Keratinocyte (primary cell): ENCODE data around the gene SGIP1. TPM values are rescaled to one million over a fixed set of nuclear protein-coding genes. Genes with fewer than 3 reads are reported as not detected.

Experiments
- DNase-seq: peaks from one replicate; pipeline ENCODE4 v3.0.0-alpha.2; 2011; ENCODE audit warnings: low read depth, missing footprints, low spot score
- FAIRE-seq: peaks from 2 replicates; lab custom pipeline; 2011; peaks lifted over from hg19 to GRCh38; lab: Jason Lieb, UNC
- H2AFZ ChIP-seq: 2 replicates; pipeline ENCODE4 v1.6.0; 2012; ENCODE audit warnings: low read length, control low read depth, inconsistent platforms; ENCODE audit not compliant: control insufficient read depth
- H3K27ac ChIP-seq: 2 replicates; pipeline ENCODE4 v1.5.1; 2011; ENCODE audit warnings: low read length; ENCODE audit not compliant: control insufficient read depth, insufficient read depth
- H3K27me3 ChIP-seq: 3 replicates; pipeline ENCODE4 v1.6.0; 2011; ENCODE audit warnings: low read length; ENCODE audit not compliant: control insufficient read depth, insufficient read depth; ENCODE audit errors: extremely low read depth
- H3K36me3 ChIP-seq, 2 experiments: 2 replicates in 1 of 2; 3 replicates in 1 of 2; pipeline ENCODE4 v1.5.1; 2011; ENCODE audit warnings: low read length in 2 of 2, mild to moderate bottlenecking in 1 of 2; ENCODE audit not compliant: control insufficient read depth in 2 of 2, insufficient read depth in 2 of 2; ENCODE audit errors: extremely low read depth in 1 of 2
- H3K4me1 ChIP-seq: 3 replicates; pipeline ENCODE4 v1.5.1; 2011; ENCODE audit warnings: low read length; ENCODE audit not compliant: control insufficient read depth, insufficient read depth; ENCODE audit errors: extremely low read depth
- H3K4me2 ChIP-seq: 3 replicates; pipeline ENCODE4 v1.6.0; 2011; ENCODE audit warnings: low read depth, low read length; ENCODE audit not compliant: control insufficient read depth, insufficient read depth; ENCODE audit errors: extremely low read depth
- H3K4me3 ChIP-seq, 3 experiments: fragments of 200-600 bp in 1 of 3; sonication (generic) in 1 of 3; 2 replicates in 2 of 3; 3 replicates in 1 of 3; pipeline ENCODE4 v1.5.1; 2011 to 2016; ENCODE audit warnings: low read length in 3 of 3, mild to moderate bottlenecking in 3 of 3, control low read depth in 2 of 3, inconsistent platforms in 1 of 3, low read depth in 1 of 3, mixed read lengths in 1 of 3, mixed run types in 1 of 3, moderate library complexity in 1 of 3; ENCODE audit not compliant: control insufficient read depth in 2 of 3, insufficient read depth in 2 of 3; ENCODE audit errors: extremely low read depth in 1 of 3
- H3K79me2 ChIP-seq: 2 replicates; pipeline ENCODE4 v1.6.0; 2012; ENCODE audit warnings: low read length; ENCODE audit not compliant: control insufficient read depth, insufficient read depth
- H3K9ac ChIP-seq: 3 replicates; pipeline ENCODE4 v1.6.0; 2011; ENCODE audit warnings: low read length; ENCODE audit not compliant: control insufficient read depth, insufficient read depth; ENCODE audit errors: extremely low read depth
- H3K9me1 ChIP-seq: 3 replicates; pipeline ENCODE4 v1.6.0; 2011; ENCODE audit warnings: low read length; ENCODE audit not compliant: control insufficient read depth, insufficient read depth; ENCODE audit errors: extremely low read depth
- H3K9me3 ChIP-seq: 2 replicates; pipeline ENCODE4 v1.5.1; 2012; ENCODE audit warnings: low read depth, low read length; ENCODE audit not compliant: control insufficient read depth
- H4K20me1 ChIP-seq: 3 replicates; pipeline ENCODE4 v1.6.0; 2011; ENCODE audit warnings: low read length; ENCODE audit not compliant: control insufficient read depth, insufficient read depth; ENCODE audit errors: extremely low read depth
- EZH2 ChIP-seq: IDR thresholded peaks from one replicate; pipeline ENCODE4 v1.6.1; 2012; ENCODE audit warnings: inconsistent platforms, mild to moderate bottlenecking, low read length, moderate library complexity
- dilution Hi-C: fragments of 300-500 bp; cut with MboI; formaldehyde crosslinking; loops from one replicate; pipeline ENCODE4 v1.7.0; 2020; ENCODE audit warnings: low sequenced_read_pairs; ENCODE audit not compliant: extremely low pct_ligation_motif_present
- polyA plus RNA-seq, 5 experiments: library from polyadenylated mRNA; depleted of rRNA in 3 of 5; stranded (reverse) in 3 of 5; stranded (forward) in 1 of 5; unstranded in 1 of 5; fragments of >200 nt; gene quantifications; 1 replicate in 1 of 5; 2 replicates in 3 of 5; 3 replicates in 1 of 5; pipeline versions ENCODE4 v1.2.1 to v1.2.3, GENCODE V29; 2011 to 2012; ENCODE audit warnings: missing spikeins in 2 of 5, low read depth in 1 of 5, low replicate concordance in 1 of 5
- TF ChIP-seq, protein P1 (sequence below), 3 experiments: IDR thresholded peaks in 1 of 3; conservative IDR thresholded peaks in 1 of 3; optimal IDR thresholded peaks in 1 of 3; 2 replicates in 2 of 3; 3 replicates in 1 of 3; pipeline versions ENCODE3 to v1.5.1; 2011; ENCODE audit warnings: low read length in 3 of 3, mild to moderate bottlenecking in 3 of 3, moderate library complexity in 2 of 3, control low read depth in 1 of 3, inconsistent platforms in 1 of 3; ENCODE audit not compliant: insufficient read depth in 2 of 3; ENCODE audit errors: extremely low read depth in 1 of 3

The SGIP1 gene
- polyA plus RNA-seq, 1 donor (not counting 4 experiments of a cell fraction or from before 2014, with no cell fraction given) = 0.05 TPM

DNA sequence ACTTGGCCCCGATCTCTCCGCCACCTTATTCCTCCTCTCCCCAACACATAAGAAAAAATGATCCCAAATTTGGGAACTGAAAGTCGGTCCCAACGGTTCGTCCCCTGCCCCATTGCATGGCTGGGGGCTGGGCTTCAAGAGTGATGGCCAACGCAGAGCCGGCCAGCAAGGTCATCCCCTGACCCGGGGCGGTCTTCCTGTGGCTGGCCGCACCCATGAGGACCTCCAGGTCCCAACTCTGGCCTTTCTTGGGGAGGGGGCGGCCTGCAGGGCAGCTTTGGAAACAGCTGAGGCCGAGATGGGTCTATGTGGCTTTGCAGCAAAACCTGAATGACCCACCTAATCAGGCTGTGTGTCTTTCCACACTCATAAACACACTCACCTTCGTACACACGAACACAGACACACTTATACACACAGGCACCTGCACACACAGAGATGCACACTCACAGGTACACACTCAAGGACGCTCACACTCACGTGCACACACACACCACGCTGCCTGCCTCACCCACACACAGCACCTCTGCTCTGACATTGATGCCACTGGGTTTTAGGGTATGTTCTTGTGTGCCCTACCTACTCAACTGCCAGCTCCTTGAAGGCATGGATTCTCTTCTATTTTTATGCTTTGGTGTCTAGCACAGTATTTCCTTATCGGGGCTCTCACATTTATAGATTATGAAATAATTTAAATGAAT, 218.9 kb downstream of the SGIP1 start:
- H3K9ac ChIP-seq = no peak overlapping the region
- H3K4me2 ChIP-seq = peak overlapping the region; percentile 83
- dilution Hi-C loops = no loop called here
- no peaks in the 10 kb centered on the region for H3K36me3 ChIP-seq
- H3K4me1 ChIP-seq = peaks cover 5% of the 10 kb centered on the region
- FAIRE-seq (no peak), DNase-seq (no peak)
- TF ChIP-seq, protein P1, sequence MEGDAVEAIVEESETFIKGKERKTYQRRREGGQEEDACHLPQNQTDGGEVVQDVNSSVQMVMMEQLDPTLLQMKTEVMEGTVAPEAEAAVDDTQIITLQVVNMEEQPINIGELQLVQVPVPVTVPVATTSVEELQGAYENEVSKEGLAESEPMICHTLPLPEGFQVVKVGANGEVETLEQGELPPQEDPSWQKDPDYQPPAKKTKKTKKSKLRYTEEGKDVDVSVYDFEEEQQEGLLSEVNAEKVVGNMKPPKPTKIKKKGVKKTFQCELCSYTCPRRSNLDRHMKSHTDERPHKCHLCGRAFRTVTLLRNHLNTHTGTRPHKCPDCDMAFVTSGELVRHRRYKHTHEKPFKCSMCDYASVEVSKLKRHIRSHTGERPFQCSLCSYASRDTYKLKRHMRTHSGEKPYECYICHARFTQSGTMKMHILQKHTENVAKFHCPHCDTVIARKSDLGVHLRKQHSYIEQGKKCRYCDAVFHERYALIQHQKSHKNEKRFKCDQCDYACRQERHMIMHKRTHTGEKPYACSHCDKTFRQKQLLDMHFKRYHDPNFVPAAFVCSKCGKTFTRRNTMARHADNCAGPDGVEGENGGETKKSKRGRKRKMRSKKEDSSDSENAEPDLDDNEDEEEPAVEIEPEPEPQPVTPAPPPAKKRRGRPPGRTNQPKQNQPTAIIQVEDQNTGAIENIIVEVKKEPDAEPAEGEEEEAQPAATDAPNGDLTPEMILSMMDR (optimal IDR thresholded peaks at IDR 0.05 in 1 of 3, IDR thresholded peaks at IDR 0.05 in 1 of 3, conservative IDR thresholded peaks at IDR 0.05 in 1 of 3; ENCODE audit: extremely low read depth in 1 of 3, insufficient read depth in 2 of 3, low read length in 3 of 3) = no peak
- TF ChIP-seq EZH2 = no peak
- H4K20me1 ChIP-seq = no peaks in the 10 kb centered on the region
- no peak overlapping the region for H3K27ac ChIP-seq
- H3K79me2 ChIP-seq = no peaks in the 10 kb centered on the region
- H3K27me3 ChIP-seq = peaks cover 17% of the 10 kb centered on the region
- H3K9me1 ChIP-seq = no peaks in the 10 kb centered on the region
- peak overlapping the region; percentile 66 for H2AFZ ChIP-seq
- peak overlapping the region in 2 of 3 experiments; percentile 49 to 57 for H3K4me3 ChIP-seq
- no peaks in the 10 kb centered on the region for H3K9me3 ChIP-seq

DNA sequence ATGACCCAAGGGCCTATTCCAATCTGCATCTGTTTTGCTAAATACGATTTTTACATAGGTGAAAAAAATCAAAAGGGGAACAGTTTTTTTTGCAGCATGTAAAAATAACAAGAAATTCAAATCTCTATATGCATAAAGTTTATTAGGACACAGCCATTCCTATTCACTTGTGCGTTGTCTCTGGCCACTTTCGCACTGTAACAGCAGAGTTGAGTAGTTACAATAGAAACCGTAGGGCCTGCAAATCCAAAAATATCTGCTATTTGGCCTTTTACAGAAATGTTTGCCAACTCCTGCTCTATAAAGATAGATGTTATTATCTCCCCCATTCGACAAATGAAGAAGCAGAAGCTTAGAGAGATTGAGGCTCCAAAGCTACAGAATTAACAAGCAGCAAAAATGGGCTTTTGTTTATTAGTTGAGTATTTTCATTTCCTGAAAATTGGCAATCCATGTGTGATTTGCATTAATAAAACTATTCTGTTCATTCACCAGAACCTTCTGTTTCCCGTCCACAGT, 223.8 kb downstream of the SGIP1 start:
- H3K9me3 ChIP-seq = no peaks in the 10 kb centered on the region
- no peak overlapping the region for H3K27ac ChIP-seq
- no peak for FAIRE-seq

More for the DNA sequence above, 223.8 kb downstream of the SGIP1 start:
- Histone ChIP-seq H4K20me1 (no peaks in the 10 kb centered on the region), H2AFZ (no peak overlapping the region), H3K9ac (no peak overlapping the region), H3K4me3 (no peak overlapping the region), H3K36me3 (no peaks in the 10 kb centered on the region), H3K4me1 (no peaks in the 10 kb centered on the region), H3K4me2 (no peak overlapping the region), H3K9me1 (no peaks in the 10 kb centered on the region), H3K79me2 (no peaks in the 10 kb centered on the region), H3K27me3 (peaks cover 4% of the 10 kb centered on the region)
- DNase-seq = no peak
- dilution Hi-C loops = no loop called here
- TF ChIP-seq, protein P1 (optimal IDR thresholded peaks at IDR 0.05 in 1 of 3, IDR thresholded peaks at IDR 0.05 in 1 of 3, conservative IDR thresholded peaks at IDR 0.05 in 1 of 3; ENCODE audit: extremely low read depth in 1 of 3, insufficient read depth in 2 of 3, low read length in 3 of 3) = no peak
- no peak for TF ChIP-seq EZH2
